Stimulated activated CD4-positive, alpha-beta T cell treated with anti-CD3 and anti-CD28 coated beads, Interleukin-12 subunit alpha, Interleukin-12 subunit beta, amount 100 ng/mL, for 24 hours (primary cell): ENCODE results near the gene TLCD3A.
"Not testable (repeated sequence)": the region's sequence is repeated elsewhere in the genome, so short reads cannot be mapped to it uniquely, and the experiment has no call there.

Experiments
- DNase-seq, 2 experiments: peaks; one replicate each; pipeline ENCODE4 v3.0.0-alpha.2; 2020; ENCODE audit warnings: low read depth in 2 of 2

Gene TLCD3A

GRCh38 chr17:748604-749003 lies 16.2 kb downstream of the TLCD3A start:
- DNase-seq, result not testable (repeated sequence)

- DNase-seq, result not testable (repeated sequence)
Measured at GRCh38 chr17:749359-749758, 17.0 kb downstream of the TLCD3A start.

GRCh38 chr17:750431-751037 lies 18.1 kb downstream of the TLCD3A start:
- no peak for DNase-seq

- DNase-seq, result peak; percentile 30 to 38
Measured at GRCh38 chr17:751269-752001, 19.0 kb downstream of the TLCD3A start.

- DNase-seq, result peak; percentile 95 to 98
Measured at GRCh38 chr17:752002-752619, 19.7 kb downstream of the TLCD3A start, which contains the start of gene GEMIN4. TSS of gene GEMIN4 (minus strand) at chr17:752264. CDS start at chr17:752142, 122 bp downstream.

GRCh38 chr17:752620-753219 lies 20.3 kb downstream of the TLCD3A start:
- peak in 1 of 2 experiments; percentile 28 for DNase-seq

- DNase-seq, result no peak
Measured at GRCh38 chr17:753418-753817, 21.0 kb downstream of the TLCD3A start.

GRCh38 chr17:755319-755961 lies 23.0 kb downstream of the TLCD3A start:
- DNase-seq, result not testable (repeated sequence)

GRCh38 chr17:756010-756567 lies 23.7 kb downstream of the TLCD3A start:
- not testable (repeated sequence) for DNase-seq

- DNase-seq, result no peak
Measured at GRCh38 chr17:759964-760363, 27.6 kb downstream of the TLCD3A start.

- no peak for DNase-seq
Measured at GRCh38 chr17:760371-760770, 28.0 kb downstream of the TLCD3A start.

GRCh38 chr17:767076-767475 lies 34.7 kb downstream of the TLCD3A start:
- DNase-seq, result no peak

GRCh38 chr17:773016-773415 lies 40.6 kb downstream of the TLCD3A start:
- DNase-seq, result no peak

GRCh38 chr17:773467-774312 lies 41.3 kb downstream of the TLCD3A start:
- DNase-seq, result no peak

GRCh38 chr17:774313-774584 lies 41.9 kb downstream of the TLCD3A start:
- DNase-seq, result no peak

- no peak for DNase-seq
Measured at GRCh38 chr17:778096-778495, 45.7 kb downstream of the TLCD3A start.

- peak; percentile 88 to 90 for DNase-seq
Measured at GRCh38 chr17:781805-782731, 49.7 kb downstream of the TLCD3A start, which contains the start of the genes GLOD4 and MRM3. TSS of gene GLOD4 (minus strand) at chr17:782280. CDS start at chr17:782255, 25 bp downstream. TSS of gene MRM3 (plus strand) at chr17:782353. CDS start at chr17:782379, 26 bp downstream.

- DNase-seq, result no peak
Measured at GRCh38 chr17:784143-784542, 51.7 kb downstream of the TLCD3A start.

GRCh38 chr17:785901-786300 lies 53.5 kb downstream of the TLCD3A start:
- not testable (repeated sequence) for DNase-seq
